ENCODE data around the gene TMEM187.
A peak's percentile ranks its signal among the peaks of the same experiment; 100 is the strongest.

- TF ChIP-seq MXI1 (IDR thresholded peaks at IDR 0.05; ENCODE audit: borderline replicate concordance, low read depth, low read length), result no peak
- peak; percentile 82 for TF ChIP-seq RAD21 (IDR thresholded peaks at IDR 0.05; ENCODE audit: low read length)
- peak; percentile 85 for TF ChIP-seq CTCF (conservative IDR thresholded peaks at IDR 0.05; ENCODE audit: low read depth, low read length)
- TF ChIP-seq BHLHE40 (IDR thresholded peaks at IDR 0.05; ENCODE audit: low read depth, low read length), result no peak
- no peak for TF ChIP-seq USF2 (IDR thresholded peaks at IDR 0.05; ENCODE audit: low read depth, low read length)
- no peak for TF ChIP-seq ELK1 (IDR thresholded peaks at IDR 0.05; ENCODE audit: borderline replicate concordance, low read depth, low read length)
- TF ChIP-seq FOS (IDR thresholded peaks at IDR 0.05; ENCODE audit: low read depth, low read length), result no peak
Measured at GRCh38 chrX:153953342-153953830, 19.2 kb upstream of the TMEM187 start.

All from IMR-90 (cell line).